Measurements from ENCODE around the gene NTM.

DNA sequence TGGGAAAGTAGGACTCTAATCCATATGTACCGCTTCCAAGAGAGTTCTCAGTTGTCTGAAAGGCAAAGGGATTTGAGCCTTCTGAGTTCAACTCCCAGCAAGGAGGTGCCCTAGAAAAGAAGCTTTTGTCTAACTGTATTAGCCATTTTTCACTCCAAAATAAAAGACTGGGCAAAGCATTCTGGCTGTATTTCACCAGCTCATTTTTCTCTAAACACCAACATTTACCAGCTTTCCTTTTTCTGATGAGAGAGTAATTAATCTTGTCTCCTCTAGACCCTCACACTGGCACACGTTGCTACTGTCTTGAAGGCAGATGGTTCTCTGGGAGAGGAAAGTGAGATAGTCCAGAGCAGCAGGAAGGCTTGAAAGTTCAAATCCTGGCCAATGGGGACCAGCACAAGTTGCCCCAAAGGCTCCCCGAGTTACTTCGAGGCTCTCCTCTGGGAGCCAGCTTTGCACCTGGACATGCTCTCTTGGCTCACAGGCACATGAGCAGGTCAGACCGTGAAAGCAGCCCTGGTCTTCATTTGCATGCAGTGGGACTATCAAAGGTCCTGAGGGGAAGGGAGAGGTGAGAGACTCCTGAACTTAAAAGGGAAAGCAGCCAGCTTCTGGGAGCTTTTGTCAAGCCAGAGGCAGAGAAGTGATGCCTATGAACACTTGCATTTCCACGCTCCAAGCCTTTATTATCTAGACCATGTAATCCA is 100.0 kb downstream of the NTM start:
- no peak for TF ChIP-seq POLR2AphosphoS5 (IDR thresholded peaks at IDR 0.05; ENCODE audit: insufficient read depth, low read depth, low read length)
- TF ChIP-seq EZH2 (IDR thresholded peaks at IDR 0.05; ENCODE audit: borderline replicate concordance, low read depth, low read length, severe bottlenecking): no peak
- TF ChIP-seq POLR2A (IDR thresholded peaks at IDR 0.05; ENCODE audit: low read depth, low read length): no peak
- TF ChIP-seq, protein P1, sequence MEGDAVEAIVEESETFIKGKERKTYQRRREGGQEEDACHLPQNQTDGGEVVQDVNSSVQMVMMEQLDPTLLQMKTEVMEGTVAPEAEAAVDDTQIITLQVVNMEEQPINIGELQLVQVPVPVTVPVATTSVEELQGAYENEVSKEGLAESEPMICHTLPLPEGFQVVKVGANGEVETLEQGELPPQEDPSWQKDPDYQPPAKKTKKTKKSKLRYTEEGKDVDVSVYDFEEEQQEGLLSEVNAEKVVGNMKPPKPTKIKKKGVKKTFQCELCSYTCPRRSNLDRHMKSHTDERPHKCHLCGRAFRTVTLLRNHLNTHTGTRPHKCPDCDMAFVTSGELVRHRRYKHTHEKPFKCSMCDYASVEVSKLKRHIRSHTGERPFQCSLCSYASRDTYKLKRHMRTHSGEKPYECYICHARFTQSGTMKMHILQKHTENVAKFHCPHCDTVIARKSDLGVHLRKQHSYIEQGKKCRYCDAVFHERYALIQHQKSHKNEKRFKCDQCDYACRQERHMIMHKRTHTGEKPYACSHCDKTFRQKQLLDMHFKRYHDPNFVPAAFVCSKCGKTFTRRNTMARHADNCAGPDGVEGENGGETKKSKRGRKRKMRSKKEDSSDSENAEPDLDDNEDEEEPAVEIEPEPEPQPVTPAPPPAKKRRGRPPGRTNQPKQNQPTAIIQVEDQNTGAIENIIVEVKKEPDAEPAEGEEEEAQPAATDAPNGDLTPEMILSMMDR (IDR thresholded peaks at IDR 0.05; ENCODE audit: extremely low read depth in 1 of 2, insufficient read depth in 1 of 2, low read depth in 1 of 2, low read length in 2 of 2): no peak
- TF ChIP-seq, protein P2, sequence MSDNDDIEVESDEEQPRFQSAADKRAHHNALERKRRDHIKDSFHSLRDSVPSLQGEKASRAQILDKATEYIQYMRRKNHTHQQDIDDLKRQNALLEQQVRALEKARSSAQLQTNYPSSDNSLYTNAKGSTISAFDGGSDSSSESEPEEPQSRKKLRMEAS (IDR thresholded peaks at IDR 0.05; ENCODE audit: insufficient read depth, insufficient read length): no peak
- TF ChIP-seq MYC (IDR thresholded peaks at IDR 0.05; ENCODE audit: low read depth, low read length): no peak
- no peak for TF ChIP-seq JUN (IDR thresholded peaks at IDR 0.05; ENCODE audit: borderline replicate concordance, insufficient read depth, insufficient read length, low read depth)
- no peak for TF ChIP-seq FOS (IDR thresholded peaks at IDR 0.05; ENCODE audit: borderline replicate concordance, insufficient read depth, low read length)
- TF ChIP-seq GATA2 (IDR thresholded peaks at IDR 0.05; ENCODE audit: insufficient read depth, insufficient read length, low read depth, low read length): no peak

Data from endothelial cell of umbilical vein (primary cell).